DMS153 treated with DMSO at 0.1 percent for 48 hours (cell line): ENCODE measurements around the gene CAPN15.

Experiments
- DNase-seq: peaks from one replicate; lab custom pipeline; 2025; ENCODE audit not compliant: unreplicated experiment; lab: John Stamatoyannopoulos, UW

The CAPN15 gene

GRCh38 chr16:543301-544164 lies 16.0 kb downstream of the CAPN15 start:
- no peak for DNase-seq

GRCh38 chr16:544517-544916 lies 17.0 kb downstream of the CAPN15 start:
- DNase-seq, result no peak

- peak; percentile 37 for DNase-seq
These were observed 19.6 kb downstream of the CAPN15 start for GRCh38 chr16:546909-547770.

GRCh38 chr16:548586-548985 lies 21.1 kb downstream of the CAPN15 start:
- no peak for DNase-seq

GRCh38 chr16:549544-550263 lies 22.2 kb downstream of the CAPN15 start:
- DNase-seq, result no peak

GRCh38 chr16:551210-551609 lies 23.7 kb downstream of the CAPN15 start:
- no peak for DNase-seq

- no peak for DNase-seq
These were observed 24.7 kb downstream of the CAPN15 start for GRCh38 chr16:552171-552570.

- DNase-seq, result no peak
These were observed 26.2 kb downstream of the CAPN15 start for GRCh38 chr16:553601-554296.

- DNase-seq, result no peak
These were observed 26.7 kb downstream of the CAPN15 start for GRCh38 chr16:554297-554621.

GRCh38 chr16:554640-555365 lies 27.3 kb downstream of the CAPN15 start:
- DNase-seq, result no peak

- DNase-seq, result no peak
These were observed 28.3 kb downstream of the CAPN15 start for GRCh38 chr16:555528-556473.

- no peak for DNase-seq
These were observed 29.1 kb downstream of the CAPN15 start for GRCh38 chr16:556474-557173.

GRCh38 chr16:557463-558297 lies 30.2 kb downstream of the CAPN15 start:
- no peak for DNase-seq

- DNase-seq, result no peak
These were observed 30.9 kb downstream of the CAPN15 start for GRCh38 chr16:558298-559020.

- DNase-seq, result no peak
These were observed 31.5 kb downstream of the CAPN15 start for GRCh38 chr16:559021-559380.

- no peak for DNase-seq
These were observed 32.1 kb downstream of the CAPN15 start for GRCh38 chr16:559411-560203.
